ENCODE results near the gene SYNE1.

The SYNE1 gene

DNA sequence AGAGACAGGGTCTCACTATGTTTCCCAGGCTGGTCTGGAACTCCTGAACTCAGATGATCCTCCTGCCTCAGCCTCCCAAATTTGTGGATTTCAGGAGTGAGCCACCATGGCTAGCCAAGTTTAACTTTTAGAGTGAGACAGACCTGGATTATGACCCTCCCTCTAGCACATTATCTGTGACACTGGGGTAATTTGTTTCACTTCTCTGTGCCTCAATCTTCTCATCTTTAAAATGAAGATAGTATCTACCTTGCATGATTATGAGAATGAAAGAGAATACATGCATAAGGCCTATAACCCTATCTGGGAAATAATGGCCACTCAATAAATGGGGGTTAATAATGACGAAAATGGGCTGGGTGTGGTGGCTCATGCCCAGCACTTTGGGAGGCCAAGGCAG, 373.6 kb downstream of the SYNE1 start:
- TF ChIP-seq, protein P1, sequence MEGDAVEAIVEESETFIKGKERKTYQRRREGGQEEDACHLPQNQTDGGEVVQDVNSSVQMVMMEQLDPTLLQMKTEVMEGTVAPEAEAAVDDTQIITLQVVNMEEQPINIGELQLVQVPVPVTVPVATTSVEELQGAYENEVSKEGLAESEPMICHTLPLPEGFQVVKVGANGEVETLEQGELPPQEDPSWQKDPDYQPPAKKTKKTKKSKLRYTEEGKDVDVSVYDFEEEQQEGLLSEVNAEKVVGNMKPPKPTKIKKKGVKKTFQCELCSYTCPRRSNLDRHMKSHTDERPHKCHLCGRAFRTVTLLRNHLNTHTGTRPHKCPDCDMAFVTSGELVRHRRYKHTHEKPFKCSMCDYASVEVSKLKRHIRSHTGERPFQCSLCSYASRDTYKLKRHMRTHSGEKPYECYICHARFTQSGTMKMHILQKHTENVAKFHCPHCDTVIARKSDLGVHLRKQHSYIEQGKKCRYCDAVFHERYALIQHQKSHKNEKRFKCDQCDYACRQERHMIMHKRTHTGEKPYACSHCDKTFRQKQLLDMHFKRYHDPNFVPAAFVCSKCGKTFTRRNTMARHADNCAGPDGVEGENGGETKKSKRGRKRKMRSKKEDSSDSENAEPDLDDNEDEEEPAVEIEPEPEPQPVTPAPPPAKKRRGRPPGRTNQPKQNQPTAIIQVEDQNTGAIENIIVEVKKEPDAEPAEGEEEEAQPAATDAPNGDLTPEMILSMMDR (IDR thresholded peaks at IDR 0.05; ENCODE audit: low read depth, low read length): no peak
- no peak overlapping the region for H3K4me3 ChIP-seq (replicated peaks in 1 of 2; ENCODE audit: low read depth in 2 of 2, low read length in 2 of 2)
- DNase-seq (ENCODE audit: low read depth in 2 of 2): no peak

GRCh38 chr6:152261179-152261578, 376.0 kb downstream of the SYNE1 start:
- H3K4me3 ChIP-seq (replicated peaks in 1 of 2; ENCODE audit: low read depth in 2 of 2, low read length in 2 of 2): no peak overlapping the region
- no peak for DNase-seq (ENCODE audit: low read depth in 2 of 2)
- TF ChIP-seq, protein P1 (IDR thresholded peaks at IDR 0.05; ENCODE audit: low read depth, low read length): no peak

DNA sequence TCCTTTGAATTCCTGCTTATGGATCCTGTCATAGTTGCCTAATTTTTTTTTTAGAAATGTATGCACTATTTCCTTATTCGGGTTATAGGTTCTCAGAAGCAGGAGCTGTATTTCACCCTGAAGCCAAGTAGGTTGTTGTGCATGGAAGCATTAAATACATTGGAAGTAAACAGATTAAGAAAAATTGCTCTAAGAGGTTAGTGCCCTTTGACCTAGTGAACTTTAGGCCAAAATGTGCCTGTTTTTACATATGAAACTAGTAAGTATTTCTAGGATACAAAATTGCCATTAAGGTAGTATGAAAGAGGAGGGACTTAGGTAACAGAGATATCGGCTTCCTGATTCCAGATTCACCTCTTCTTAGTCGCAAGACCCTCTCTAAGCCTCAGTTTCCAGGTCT, 377.9 kb downstream of the SYNE1 start:
- TF ChIP-seq, protein P1 (IDR thresholded peaks at IDR 0.05; ENCODE audit: low read depth, low read length): no peak
- no peak for DNase-seq (ENCODE audit: low read depth in 2 of 2)
- H3K4me3 ChIP-seq (replicated peaks in 1 of 2; ENCODE audit: low read depth in 2 of 2, low read length in 2 of 2): no peak overlapping the region

- DNase-seq (ENCODE audit: low read depth in 2 of 2): no peak
- TF ChIP-seq, protein P1 (IDR thresholded peaks at IDR 0.05; ENCODE audit: low read depth, low read length): no peak
- H3K4me3 ChIP-seq (replicated peaks in 1 of 2; ENCODE audit: low read depth in 2 of 2, low read length in 2 of 2): no peak overlapping the region
Observed at GRCh38 chr6:152257581-152257980, 379.6 kb downstream of the SYNE1 start.

- DNase-seq (ENCODE audit: low read depth in 2 of 2): no peak
- TF ChIP-seq, protein P1 (IDR thresholded peaks at IDR 0.05; ENCODE audit: low read depth, low read length): no peak
- no peak overlapping the region for H3K4me3 ChIP-seq (replicated peaks in 1 of 2; ENCODE audit: low read depth in 2 of 2, low read length in 2 of 2)
Observed at GRCh38 chr6:152250127-152250526, 387.0 kb downstream of the SYNE1 start.

DNA sequence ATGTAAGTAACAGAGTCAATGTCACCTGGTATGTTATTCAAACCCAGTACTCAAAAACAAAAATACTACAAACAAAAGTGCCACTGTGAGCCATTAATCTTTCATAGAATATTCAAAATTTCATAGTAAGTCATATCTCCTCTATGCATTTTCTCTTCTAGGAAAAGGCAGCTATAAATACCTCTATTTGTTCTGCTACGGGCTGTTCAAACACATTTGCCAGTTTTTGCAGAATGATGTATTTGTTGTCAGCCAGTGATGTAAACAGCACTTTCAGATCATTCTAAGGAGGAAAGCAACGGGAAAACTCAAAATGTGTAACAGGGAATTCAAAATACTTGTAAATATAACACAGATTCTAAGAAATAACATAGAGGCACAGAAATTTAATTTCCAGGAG, 388.2 kb downstream of the SYNE1 start:
- TF ChIP-seq, protein P1 (IDR thresholded peaks at IDR 0.05; ENCODE audit: low read depth, low read length): no peak
- H3K4me3 ChIP-seq (replicated peaks in 1 of 2; ENCODE audit: low read depth in 2 of 2, low read length in 2 of 2): no peak overlapping the region
- DNase-seq (ENCODE audit: low read depth in 2 of 2): no peak
